Immature natural killer cell (primary cell): ENCODE data around the gene SCGN. TPM values are rescaled to one million over a fixed set of nuclear protein-coding genes. Genes with fewer than 3 reads are reported as not detected.

Experiments
- DNase-seq, 3 donors: peaks; one replicate each; pipeline ENCODE4 v3.0.0; 2022; ENCODE audit warnings: mixed read lengths in 1 of 3
- H3K27ac Mint-ChIP-seq, 6 donors: one replicate each; pipeline ENCODE4 v1.8.0; 2020; ENCODE audit warnings: mixed read lengths in 6 of 6, mild to moderate bottlenecking in 5 of 6, inconsistent platforms in 4 of 6, moderate library complexity in 3 of 6
- H3K27me3 Mint-ChIP-seq, 3 donors: one replicate each; pipeline ENCODE4 v1.8.0; 2020 to 2021; ENCODE audit warnings: low read depth in 3 of 3, mild to moderate bottlenecking in 3 of 3, mixed read lengths in 3 of 3, moderate library complexity in 3 of 3, inconsistent platforms in 1 of 3
- H3K36me3 Mint-ChIP-seq, 3 donors: one replicate each; pipeline ENCODE4 v1.8.0; 2020; ENCODE audit warnings: mixed read lengths in 3 of 3, inconsistent platforms in 2 of 3, mild to moderate bottlenecking in 2 of 3
- H3K4me1 Mint-ChIP-seq, 2 donors: one replicate each; pipeline ENCODE4 v1.8.0; 2020; ENCODE audit warnings: inconsistent platforms in 2 of 2, mild to moderate bottlenecking in 2 of 2, mixed read lengths in 2 of 2, moderate library complexity in 1 of 2
- H3K4me3 Mint-ChIP-seq, 5 donors: one replicate each; pipeline ENCODE4 v1.8.0; 2020; ENCODE audit warnings: mild to moderate bottlenecking in 5 of 5, mixed read lengths in 5 of 5, inconsistent platforms in 3 of 5, moderate library complexity in 3 of 5
- H3K9me3 Mint-ChIP-seq, 6 donors: one replicate each; pipeline ENCODE4 v1.8.0; 2020; ENCODE audit warnings: mild to moderate bottlenecking in 6 of 6, mixed read lengths in 6 of 6, inconsistent platforms in 4 of 6, moderate library complexity in 3 of 6
- polyA plus RNA-seq, 3 donors: library from polyadenylated mRNA; unstranded; fragments of 300-500 nt; fragmentation: Illumina TruSeq; gene quantifications; one replicate each; pipeline ENCODE4 v1.2.3, GENCODE V29; 2021

Gene SCGN
- polyA plus RNA-seq, 3 donors from 2014 or later: not detected

DNA sequence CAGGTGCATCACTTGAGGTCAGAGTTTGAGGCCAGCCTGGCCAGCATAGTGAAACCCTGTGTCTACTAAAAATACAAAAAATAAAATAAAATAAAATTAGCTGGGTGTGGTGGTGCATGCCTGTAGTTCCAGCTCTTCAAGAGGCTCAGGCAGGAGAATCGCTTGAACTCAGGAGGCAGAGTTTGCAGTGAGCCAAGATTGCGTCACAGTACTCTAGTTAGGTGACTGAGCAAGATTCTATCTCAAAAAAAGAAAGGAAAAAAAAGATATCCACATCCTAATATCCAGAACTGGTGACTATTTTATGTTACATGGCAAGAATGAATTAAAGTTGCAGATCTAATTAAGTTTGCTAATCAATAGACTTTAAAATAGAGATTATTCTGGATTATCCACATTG lies 32.5 kb downstream of the SCGN start:
- no peaks in the 10 kb centered on the region for H3K36me3 Mint-ChIP-seq
- peaks cover 0 to 4% (median 0%) of the 10 kb centered on the region in 3 donors for H3K27me3 Mint-ChIP-seq
- no peaks in the 10 kb centered on the region for H3K4me1 Mint-ChIP-seq
- H3K27ac Mint-ChIP-seq: no peak overlapping the region
- DNase-seq: no peak
- no peaks in the 10 kb centered on the region for H3K9me3 Mint-ChIP-seq
- H3K4me3 Mint-ChIP-seq: no peak overlapping the region

- Mint-ChIP-seq H3K9me3 (no peaks in the 10 kb centered on the region), H3K27ac (no peak overlapping the region), H3K4me3 (no peak overlapping the region), H3K4me1 (no peaks in the 10 kb centered on the region), H3K36me3 (no peaks in the 10 kb centered on the region), H3K27me3 (peaks cover 0 to 4% (median 2%) of the 10 kb centered on the region in 3 donors)
- DNase-seq: no peak
These were observed 33.2 kb downstream of the SCGN start for GRCh38 chr6:25685251-25685650.

GRCh38 chr6:25685896-25686295 lies 33.9 kb downstream of the SCGN start:
- Mint-ChIP-seq H3K9me3 (no peaks in the 10 kb centered on the region), H3K36me3 (no peaks in the 10 kb centered on the region), H3K4me3 (no peak overlapping the region), H3K4me1 (no peaks in the 10 kb centered on the region), H3K27me3 (peaks cover 1 to 4% (median 2%) of the 10 kb centered on the region in 3 donors), H3K27ac (no peak overlapping the region)
- no peak for DNase-seq

- H3K4me3 Mint-ChIP-seq: no peak overlapping the region
- no peaks in the 10 kb centered on the region for H3K4me1 Mint-ChIP-seq
- no peak overlapping the region for H3K27ac Mint-ChIP-seq
- DNase-seq: no peak
- no peaks in the 10 kb centered on the region for H3K36me3 Mint-ChIP-seq
- H3K9me3 Mint-ChIP-seq: no peaks in the 10 kb centered on the region
- H3K27me3 Mint-ChIP-seq: peaks cover 2 to 4% (median 2%) of the 10 kb centered on the region in 3 donors
These were observed 34.8 kb downstream of the SCGN start for GRCh38 chr6:25686856-25687255.

DNA sequence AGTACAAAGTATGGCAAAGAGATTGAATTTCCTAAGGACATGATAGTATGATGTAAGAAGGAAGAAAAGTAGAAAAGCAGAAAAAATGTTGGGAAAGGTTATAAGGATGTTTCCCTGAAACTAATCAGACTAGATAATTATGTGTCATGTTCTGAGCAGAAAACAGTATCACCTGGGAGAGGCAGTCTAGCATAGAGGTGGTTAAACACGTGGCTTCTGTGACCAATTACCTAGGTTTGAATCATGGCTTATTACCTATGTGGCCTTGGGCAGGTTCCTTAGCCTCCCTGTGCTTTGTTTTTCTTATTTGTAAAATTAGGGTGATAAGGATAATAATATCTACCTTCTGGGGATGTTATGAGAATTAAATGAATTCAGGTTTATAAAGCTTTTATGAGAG lies 38.0 kb downstream of the SCGN start:
- Mint-ChIP-seq H3K9me3 (no peaks in the 10 kb centered on the region), H3K4me1 (no peaks in the 10 kb centered on the region), H3K36me3 (no peaks in the 10 kb centered on the region), H3K27me3 (peaks cover 4 to 7% (median 5%) of the 10 kb centered on the region in 3 donors), H3K4me3 (no peak overlapping the region), H3K27ac (no peak overlapping the region)
- no peak for DNase-seq

- Mint-ChIP-seq H3K27ac (no peak overlapping the region), H3K36me3 (no peaks in the 10 kb centered on the region), H3K9me3 (no peaks in the 10 kb centered on the region), H3K4me1 (no peaks in the 10 kb centered on the region), H3K27me3 (peaks cover 4 to 11% (median 7%) of the 10 kb centered on the region in 3 donors), H3K4me3 (no peak overlapping the region)
- DNase-seq: no peak
These were observed 39.9 kb downstream of the SCGN start for GRCh38 chr6:25691894-25692293.

DNA sequence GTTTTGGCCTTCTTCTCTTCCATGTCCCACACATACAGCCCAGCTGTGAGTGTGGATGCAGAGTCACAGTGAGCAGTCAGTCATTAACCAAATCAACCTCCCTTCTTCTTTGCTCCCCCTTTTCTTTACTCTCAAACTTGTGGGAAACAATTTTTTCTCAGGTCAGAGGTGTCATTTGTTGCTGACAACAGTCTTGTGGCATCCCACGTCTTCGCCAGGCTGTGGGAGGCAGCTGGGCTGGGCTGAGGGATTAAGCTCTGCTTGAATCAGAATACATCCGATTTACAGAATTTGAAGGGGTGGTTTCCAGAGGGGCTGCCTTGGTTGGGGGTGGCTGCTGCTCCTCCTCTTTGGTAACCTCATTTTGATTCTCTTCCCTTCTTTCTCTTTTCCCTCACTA lies 40.5 kb downstream of the SCGN start:
- H3K36me3 Mint-ChIP-seq: no peaks in the 10 kb centered on the region
- no peak overlapping the region for H3K27ac Mint-ChIP-seq
- H3K9me3 Mint-ChIP-seq: no peaks in the 10 kb centered on the region
- H3K4me3 Mint-ChIP-seq: no peak overlapping the region
- H3K4me1 Mint-ChIP-seq: no peaks in the 10 kb centered on the region
- DNase-seq: no peak
- peaks cover 4 to 14% (median 7%) of the 10 kb centered on the region in 3 donors for H3K27me3 Mint-ChIP-seq

GRCh38 chr6:25694366-25694765 lies 42.4 kb downstream of the SCGN start:
- no peaks in the 10 kb centered on the region for H3K4me1 Mint-ChIP-seq
- no peak for DNase-seq
- peaks cover 4 to 10% (median 7%) of the 10 kb centered on the region in 3 donors for H3K27me3 Mint-ChIP-seq
- H3K27ac Mint-ChIP-seq: no peak overlapping the region
- no peaks in the 10 kb centered on the region for H3K9me3 Mint-ChIP-seq
- no peaks in the 10 kb centered on the region for H3K36me3 Mint-ChIP-seq
- no peak overlapping the region for H3K4me3 Mint-ChIP-seq

GRCh38 chr6:25695671-25696070 lies 43.7 kb downstream of the SCGN start:
- Mint-ChIP-seq H3K36me3 (no peaks in the 10 kb centered on the region), H3K4me1 (no peaks in the 10 kb centered on the region), H3K4me3 (no peak overlapping the region), H3K27ac (no peak overlapping the region), H3K27me3 (peaks cover 4 to 10% (median 5%) of the 10 kb centered on the region in 3 donors), H3K9me3 (no peaks in the 10 kb centered on the region)
- no peak for DNase-seq

- Mint-ChIP-seq H3K27me3 (peaks cover 2 to 7% (median 3%) of the 10 kb centered on the region in 3 donors), H3K9me3 (no peaks in the 10 kb centered on the region), H3K27ac (no peak overlapping the region)
These were observed 45.7 kb downstream of the SCGN start for GRCh38 chr6:25697537-25698340.

GRCh38 chr6:25698631-25699030 lies 46.6 kb downstream of the SCGN start:
- DNase-seq: no peak
- Mint-ChIP-seq H3K27ac (no peak overlapping the region), H3K4me1 (no peaks in the 10 kb centered on the region), H3K36me3 (no peaks in the 10 kb centered on the region), H3K9me3 (no peaks in the 10 kb centered on the region), H3K27me3 (peaks cover 1 to 7% (median 2%) of the 10 kb centered on the region in 3 donors), H3K4me3 (no peak overlapping the region)

More at GRCh38 chr6:25697537-25698340, 45.7 kb downstream of the SCGN start:
- Mint-ChIP-seq H3K36me3 (no peaks in the 10 kb centered on the region), H3K4me1 (no peaks in the 10 kb centered on the region), H3K4me3 (no peak overlapping the region)
- DNase-seq: no peak

DNA sequence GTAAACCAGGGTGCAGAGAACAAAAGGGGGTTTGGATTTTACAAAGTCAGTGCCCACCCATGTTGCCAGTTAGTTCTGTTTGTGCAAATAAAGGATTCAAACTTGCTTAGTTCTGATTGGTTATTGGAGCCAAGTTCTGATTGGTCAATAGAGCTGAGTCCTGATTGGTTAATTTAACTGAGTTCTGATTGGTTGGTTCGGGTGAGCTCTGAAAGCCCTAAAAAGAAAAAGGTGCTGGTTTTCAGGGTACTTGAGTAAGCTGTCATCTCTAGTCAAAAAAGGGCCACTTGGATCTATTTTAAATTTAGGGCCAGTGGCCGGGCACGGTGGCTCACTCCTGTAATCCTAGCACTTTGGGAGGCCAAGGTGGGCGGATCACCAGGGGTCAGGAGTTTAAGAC lies 47.6 kb downstream of the SCGN start:
- H3K27me3 Mint-ChIP-seq: peaks cover 0 to 7% (median 2%) of the 10 kb centered on the region in 3 donors
- H3K4me1 Mint-ChIP-seq: no peaks in the 10 kb centered on the region
- H3K36me3 Mint-ChIP-seq: no peaks in the 10 kb centered on the region
- no peak overlapping the region for H3K4me3 Mint-ChIP-seq
- no peak overlapping the region for H3K27ac Mint-ChIP-seq
- H3K9me3 Mint-ChIP-seq: no peaks in the 10 kb centered on the region
- DNase-seq: no peak

GRCh38 chr6:25700761-25701160 lies 48.7 kb downstream of the SCGN start:
- H3K4me1 Mint-ChIP-seq: no peaks in the 10 kb centered on the region
- H3K9me3 Mint-ChIP-seq: no peaks in the 10 kb centered on the region
- no peak overlapping the region for H3K4me3 Mint-ChIP-seq
- H3K27me3 Mint-ChIP-seq: peaks cover 2 to 8% (median 2%) of the 10 kb centered on the region in 3 donors
- DNase-seq: no peak
- no peaks in the 10 kb centered on the region for H3K36me3 Mint-ChIP-seq
- H3K27ac Mint-ChIP-seq: no peak overlapping the region

GRCh38 chr6:25701807-25702206 lies 49.8 kb downstream of the SCGN start:
- Mint-ChIP-seq H3K27me3 (peaks cover 2 to 6% (median 2%) of the 10 kb centered on the region in 3 donors), H3K36me3 (no peaks in the 10 kb centered on the region), H3K4me1 (no peaks in the 10 kb centered on the region), H3K9me3 (peaks cover 0 to 2% (median 0%) of the 10 kb centered on the region in 6 donors), H3K27ac (no peak overlapping the region), H3K4me3 (no peak overlapping the region)
- DNase-seq: no peak

DNA sequence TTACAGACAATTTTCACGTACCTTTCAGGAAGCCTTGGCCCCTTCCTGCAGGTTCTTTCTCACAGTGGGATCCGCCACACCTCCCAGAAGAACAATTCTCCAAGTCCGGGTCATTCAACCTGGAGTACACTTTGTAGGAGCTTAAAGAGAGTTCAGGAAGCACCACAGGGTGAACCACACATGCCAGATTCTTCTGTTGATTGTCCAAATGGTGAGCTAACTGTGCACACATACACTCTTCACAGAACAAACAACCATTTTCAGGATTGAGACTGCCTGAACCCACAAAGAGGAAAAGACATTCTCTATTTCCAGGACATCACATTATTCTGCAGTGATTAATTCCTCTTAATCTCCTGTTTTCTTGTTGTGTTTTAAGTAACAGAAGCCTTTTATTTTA lies 51.0 kb downstream of the SCGN start:
- Mint-ChIP-seq H3K27me3 (peaks cover 2 to 9% (median 2%) of the 10 kb centered on the region in 3 donors), H3K9me3 (peaks cover 0 to 2% (median 0%) of the 10 kb centered on the region in 6 donors), H3K27ac (no peak overlapping the region), H3K4me1 (no peaks in the 10 kb centered on the region), H3K36me3 (no peaks in the 10 kb centered on the region), H3K4me3 (no peak overlapping the region)
- no peak for DNase-seq
